22Rv1 (cell line): ENCODE data around the gene IPO7.

Experiments used
- H3K27ac ChIP-seq: fragments of 450-650 bp; 2 replicates; pipeline ENCODE4 v1.5.1; 2017
- ZFX ChIP-seq: fragments of 450-650 bp; IDR thresholded peaks from 2 replicates; pipeline ENCODE4 v1.6.1; 2017; ENCODE audit warnings: antibody characterized with exemption, borderline replicate concordance
- TF ChIP-seq, protein P1 (sequence below): fragments of 450-650 bp; IDR thresholded peaks from 2 replicates; pipeline ENCODE4 v1.5.1; 2017; ENCODE audit warnings: mild to moderate bottlenecking

IPO7 gene

DNA sequence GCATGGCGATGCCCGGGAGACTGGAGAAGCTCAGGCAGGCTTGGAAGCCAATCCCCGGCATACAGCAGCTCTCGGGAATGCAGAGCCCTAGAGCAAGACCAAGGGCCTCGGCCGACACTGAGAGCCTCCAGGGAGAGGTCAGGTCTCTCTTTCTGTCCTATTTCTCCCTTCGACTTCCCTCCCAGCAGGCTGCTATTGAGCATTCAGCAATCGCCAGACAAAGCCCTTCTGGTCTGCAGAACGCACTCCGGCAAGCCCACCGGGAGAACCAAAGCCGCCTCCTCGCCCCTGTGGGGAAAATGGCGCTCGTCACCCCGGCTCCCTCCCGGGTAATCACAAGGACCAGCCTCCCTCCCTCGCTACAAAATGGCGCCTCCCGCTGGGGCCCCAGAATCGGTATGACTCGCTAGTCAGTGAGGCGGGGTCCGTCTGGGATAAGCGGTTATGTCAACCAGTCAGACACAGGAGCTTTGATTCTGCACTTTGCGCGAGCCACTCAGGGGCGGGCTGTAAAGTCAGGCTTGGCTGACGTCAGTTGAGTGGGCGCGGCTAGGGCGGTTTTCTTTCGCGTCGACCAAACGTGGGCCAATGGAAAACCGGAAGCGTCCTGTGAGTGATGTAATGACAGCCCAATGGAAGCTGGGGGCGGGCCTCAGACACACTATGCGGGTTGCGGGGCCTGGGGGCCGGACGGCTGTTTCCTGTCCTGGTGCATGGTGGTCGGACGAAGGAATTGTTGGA, 76.0 kb downstream of the IPO7 start, which contains the start of gene ZNF143:
Gene ZNF143, plus strand, starts transcription at position 691 of the 741 bp plus-strand sequence. CDS start 10,297 bp downstream, outside the sequence.
- H3K27ac ChIP-seq = peak within 1 kb of the TSS; percentile 100
- TF ChIP-seq ZFX = no peak
- TF ChIP-seq, protein P1, sequence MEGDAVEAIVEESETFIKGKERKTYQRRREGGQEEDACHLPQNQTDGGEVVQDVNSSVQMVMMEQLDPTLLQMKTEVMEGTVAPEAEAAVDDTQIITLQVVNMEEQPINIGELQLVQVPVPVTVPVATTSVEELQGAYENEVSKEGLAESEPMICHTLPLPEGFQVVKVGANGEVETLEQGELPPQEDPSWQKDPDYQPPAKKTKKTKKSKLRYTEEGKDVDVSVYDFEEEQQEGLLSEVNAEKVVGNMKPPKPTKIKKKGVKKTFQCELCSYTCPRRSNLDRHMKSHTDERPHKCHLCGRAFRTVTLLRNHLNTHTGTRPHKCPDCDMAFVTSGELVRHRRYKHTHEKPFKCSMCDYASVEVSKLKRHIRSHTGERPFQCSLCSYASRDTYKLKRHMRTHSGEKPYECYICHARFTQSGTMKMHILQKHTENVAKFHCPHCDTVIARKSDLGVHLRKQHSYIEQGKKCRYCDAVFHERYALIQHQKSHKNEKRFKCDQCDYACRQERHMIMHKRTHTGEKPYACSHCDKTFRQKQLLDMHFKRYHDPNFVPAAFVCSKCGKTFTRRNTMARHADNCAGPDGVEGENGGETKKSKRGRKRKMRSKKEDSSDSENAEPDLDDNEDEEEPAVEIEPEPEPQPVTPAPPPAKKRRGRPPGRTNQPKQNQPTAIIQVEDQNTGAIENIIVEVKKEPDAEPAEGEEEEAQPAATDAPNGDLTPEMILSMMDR = no peak

DNA sequence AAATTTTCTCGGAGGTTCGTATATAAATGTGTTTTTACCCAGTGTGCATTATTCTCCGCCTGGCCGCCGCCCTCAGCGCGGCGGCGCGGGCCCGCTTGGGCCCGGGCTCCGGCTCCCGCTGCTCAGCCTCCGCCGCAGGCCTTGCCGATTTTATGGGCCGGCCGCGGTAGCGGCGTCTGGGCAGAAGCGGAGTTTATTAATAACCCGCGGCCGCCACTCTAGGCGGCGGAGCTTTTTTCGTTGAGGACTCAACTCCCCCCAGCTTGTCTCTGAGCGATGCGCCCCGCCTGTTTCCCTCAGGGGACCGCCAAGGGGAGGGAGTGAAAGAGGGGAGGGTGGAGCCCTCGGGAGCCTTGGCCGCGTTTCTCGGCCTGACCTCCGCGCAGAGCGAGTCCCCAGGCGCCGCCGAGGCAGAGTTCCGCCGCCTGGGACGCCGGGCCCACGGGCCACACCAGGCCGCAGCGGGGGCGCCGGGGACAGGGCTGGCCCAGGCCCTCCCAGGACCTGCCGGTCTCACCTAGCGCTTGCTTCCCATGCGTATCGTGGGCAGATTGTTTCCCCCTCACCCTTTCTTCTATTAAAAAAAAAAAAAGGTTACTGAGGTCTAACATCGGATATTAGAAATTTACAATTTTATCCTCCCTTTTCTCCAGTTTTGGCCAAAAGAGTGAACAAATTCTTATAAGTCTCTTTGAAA, 76.8 kb downstream of the IPO7 start:
- peak; percentile 71; the same call in 1 of the 2 replicates for TF ChIP-seq ZFX
- TF ChIP-seq, protein P1 = no peak
- peak overlapping the region; percentile 100 for H3K27ac ChIP-seq

DNA sequence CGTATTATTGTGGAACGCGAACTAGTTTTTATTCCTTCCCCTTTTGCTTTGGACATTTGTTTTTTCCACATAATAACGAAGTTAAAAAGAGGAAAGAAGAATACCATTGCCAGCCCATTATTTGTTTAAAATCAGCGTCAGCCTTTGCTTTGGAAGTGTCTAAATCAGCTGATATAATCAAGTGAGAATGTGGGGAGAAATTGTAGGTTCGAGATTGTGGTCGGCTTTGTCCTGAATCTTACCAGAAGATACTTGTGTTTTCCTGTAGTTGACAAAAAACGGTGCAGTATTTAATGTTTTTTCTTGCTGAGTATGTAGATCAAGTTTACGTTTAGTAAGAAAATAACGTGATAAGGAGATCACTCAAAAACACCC, 77.3 kb downstream of the IPO7 start:
- TF ChIP-seq, protein P1 = no peak
- no peak for TF ChIP-seq ZFX
- peak overlapping the region; percentile 100 for H3K27ac ChIP-seq

DNA sequence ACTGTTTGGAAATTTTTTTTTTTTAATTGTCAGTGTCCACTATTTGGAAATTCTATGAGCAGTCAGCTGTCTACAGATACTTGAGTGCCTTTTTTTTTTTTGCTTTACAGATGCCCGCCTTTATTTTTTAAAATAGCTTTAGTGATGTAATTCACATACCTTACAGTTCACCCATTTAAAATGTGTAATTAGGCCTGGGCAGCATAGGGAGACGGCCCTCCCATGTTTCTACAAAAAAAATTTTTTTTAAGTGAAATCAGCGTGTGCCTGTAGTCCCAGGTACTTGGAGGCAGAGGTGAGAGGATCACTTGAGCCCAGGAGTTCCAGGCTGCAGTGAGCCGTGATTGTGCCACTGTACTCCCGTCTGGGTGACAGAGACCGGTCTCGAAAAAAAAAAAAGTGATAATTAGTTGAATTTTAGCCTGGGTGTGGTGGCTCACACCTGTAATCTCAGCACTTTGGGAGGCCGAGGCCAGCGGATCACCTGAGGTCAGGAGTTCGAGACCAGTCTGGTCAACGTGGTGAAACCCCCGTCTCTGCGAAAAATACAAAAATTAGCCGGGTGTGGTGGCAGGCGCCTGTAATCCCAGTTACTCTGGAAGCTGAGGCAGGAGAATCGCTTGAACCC, 77.8 kb downstream of the IPO7 start:
- TF ChIP-seq, protein P1 = no peak
- no peak for TF ChIP-seq ZFX

DNA sequence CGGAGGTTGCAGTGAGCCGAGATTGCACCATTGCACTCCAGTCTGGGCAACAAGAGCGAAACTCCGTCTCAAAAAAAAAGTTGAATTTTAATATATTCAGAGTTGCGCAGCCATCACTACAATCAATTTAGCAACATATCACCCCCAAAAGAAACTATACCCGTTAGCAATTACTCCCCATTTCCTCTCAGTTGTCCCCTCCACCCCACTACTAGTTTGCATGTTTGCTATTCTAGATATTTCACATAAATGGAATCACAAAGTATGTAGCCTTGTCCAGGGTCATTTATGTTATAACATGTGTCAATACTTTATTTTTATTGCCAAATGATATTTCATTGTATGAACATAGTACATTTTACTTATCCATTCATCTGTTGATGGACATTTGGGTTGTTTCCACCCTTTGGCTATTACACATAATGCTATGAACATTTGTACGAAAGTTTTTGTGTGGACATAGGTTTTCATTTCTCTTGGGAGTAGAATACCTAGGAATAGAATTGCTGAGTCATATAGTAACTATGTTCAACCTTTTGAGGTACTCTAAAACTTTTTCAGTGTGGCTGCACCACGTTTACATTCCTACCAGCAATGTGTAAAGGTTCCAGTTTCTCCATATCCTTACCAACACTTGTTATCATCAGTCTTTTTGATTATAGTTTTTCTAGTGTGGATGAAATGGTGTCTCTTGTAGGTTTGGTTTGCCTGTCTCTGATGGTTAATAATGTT, 78.5 kb downstream of the IPO7 start:
- TF ChIP-seq, protein P1 = no peak
- no peak for TF ChIP-seq ZFX
- H3K27ac ChIP-seq = peak overlapping the region; percentile 100

More for the DNA sequence above, 77.8 kb downstream of the IPO7 start:
- H3K27ac ChIP-seq = peak overlapping the region; percentile 100

DNA sequence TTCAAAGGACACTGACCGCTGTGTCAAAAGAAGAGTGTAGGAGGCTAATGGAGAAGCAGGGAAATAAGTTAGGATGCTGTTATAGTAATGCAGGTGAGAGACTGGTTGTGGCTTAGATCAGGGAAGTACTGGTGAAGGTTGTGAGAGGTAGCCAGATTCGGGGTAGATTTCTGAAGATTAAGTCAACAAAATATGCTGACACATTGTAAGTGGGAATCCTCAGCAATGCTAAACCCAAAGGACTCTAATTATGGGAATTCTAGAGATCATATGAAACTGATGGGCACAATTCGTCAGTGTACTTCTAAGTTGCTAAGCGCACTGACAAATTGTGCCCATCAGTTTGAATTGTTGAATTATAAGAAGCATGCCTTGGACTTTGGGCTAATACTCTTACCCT, 86.3 kb downstream of the IPO7 start:
- TF ChIP-seq, protein P1 = no peak
- no peak for TF ChIP-seq ZFX
- no peak overlapping the region for H3K27ac ChIP-seq
